Measurements from ENCODE around the gene ICAM1. TPM values are rescaled to one million over a fixed set of nuclear protein-coding genes. Genes with fewer than 3 reads are reported as not detected.
A peak's percentile ranks its signal among the peaks of the same experiment; 100 is the strongest.

Gene ICAM1
- total RNA-seq, 1 experiment from 2014 or later: 2.3 TPM

DNA sequence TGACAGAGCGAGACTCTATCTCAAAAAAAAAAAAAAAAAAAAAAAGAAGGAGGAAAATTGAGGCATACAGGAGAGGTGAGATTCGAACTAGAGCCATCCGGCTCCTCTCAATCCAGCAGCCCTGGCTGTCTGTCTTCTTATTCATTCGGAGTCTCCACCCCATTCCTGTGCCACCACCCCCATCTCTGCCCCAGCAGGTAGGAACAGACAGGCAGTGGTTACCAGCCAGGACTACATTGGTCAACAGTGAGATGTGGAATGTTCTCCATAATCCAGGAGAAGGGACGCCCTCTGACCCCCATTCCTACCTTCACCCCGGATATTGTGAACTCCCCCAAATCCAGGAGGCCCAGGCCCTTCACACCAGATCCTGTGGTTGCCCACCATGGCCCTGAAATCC, 33.2 kb upstream of the ICAM1 start:
- H3K23me2 ChIP-seq (ENCODE audit: insufficient read length, low read depth, low read length, poor library complexity, severe bottlenecking): no peaks in the 10 kb centered on the region
- H3K4me2 ChIP-seq (ENCODE audit: insufficient read depth, insufficient read length, low read length): no peak overlapping the region
- H2BK15ac ChIP-seq (ENCODE audit: low read depth, low read length): no peak overlapping the region
- no peak overlapping the region for H3K23ac ChIP-seq (ENCODE audit: insufficient read length, low read depth, low read length)
- TF ChIP-seq, protein P1, sequence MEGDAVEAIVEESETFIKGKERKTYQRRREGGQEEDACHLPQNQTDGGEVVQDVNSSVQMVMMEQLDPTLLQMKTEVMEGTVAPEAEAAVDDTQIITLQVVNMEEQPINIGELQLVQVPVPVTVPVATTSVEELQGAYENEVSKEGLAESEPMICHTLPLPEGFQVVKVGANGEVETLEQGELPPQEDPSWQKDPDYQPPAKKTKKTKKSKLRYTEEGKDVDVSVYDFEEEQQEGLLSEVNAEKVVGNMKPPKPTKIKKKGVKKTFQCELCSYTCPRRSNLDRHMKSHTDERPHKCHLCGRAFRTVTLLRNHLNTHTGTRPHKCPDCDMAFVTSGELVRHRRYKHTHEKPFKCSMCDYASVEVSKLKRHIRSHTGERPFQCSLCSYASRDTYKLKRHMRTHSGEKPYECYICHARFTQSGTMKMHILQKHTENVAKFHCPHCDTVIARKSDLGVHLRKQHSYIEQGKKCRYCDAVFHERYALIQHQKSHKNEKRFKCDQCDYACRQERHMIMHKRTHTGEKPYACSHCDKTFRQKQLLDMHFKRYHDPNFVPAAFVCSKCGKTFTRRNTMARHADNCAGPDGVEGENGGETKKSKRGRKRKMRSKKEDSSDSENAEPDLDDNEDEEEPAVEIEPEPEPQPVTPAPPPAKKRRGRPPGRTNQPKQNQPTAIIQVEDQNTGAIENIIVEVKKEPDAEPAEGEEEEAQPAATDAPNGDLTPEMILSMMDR (conservative IDR thresholded peaks at IDR 0.05): no peak
- no peak overlapping the region for H3K14ac ChIP-seq (ENCODE audit: insufficient read depth, low read length)
- no peak overlapping the region for H2BK120ac ChIP-seq (ENCODE audit: low read depth, low read length, poor library complexity, severe bottlenecking)
- Mint-ChIP-seq H3K4me3 (no peak overlapping the region), H3K4me1 (peaks cover 4 to 10% of the 10 kb centered on the region in 2 experiments; a peak in 3 of 4 replicates), H3K36me3 (ENCODE audit: insufficient read depth in 1 of 3, low read depth in 3 of 3) (no peaks in the 10 kb centered on the region), H3K9me3 (no peaks in the 10 kb centered on the region; a peak in 1 of 5 replicates), H3K27ac (peak overlapping the region in 1 of 3 experiments; percentile 79; a peak in 1 of 7 replicates), H3K27me3 (ENCODE audit: low read depth) (no peaks in the 10 kb centered on the region)
- DNase-seq: no peak
- H2BK5ac ChIP-seq (ENCODE audit: insufficient read length, low read length): no peak overlapping the region
- no peaks in the 10 kb centered on the region for H3K9me3 ChIP-seq (ENCODE audit: control insufficient read depth, low read depth, low read length)
- no CpG with 5 or more reads among the region's 6 CpGs for WGBS (ENCODE audit: extremely low coverage, insufficient read length, low lambda C conversion rate)
- no peaks in the 10 kb centered on the region for H3K27me3 ChIP-seq (ENCODE audit: insufficient read depth, low read length)
- H3K9ac ChIP-seq (ENCODE audit: extremely low read depth, insufficient read length, low read length): no peak overlapping the region
- H3K4ac ChIP-seq (ENCODE audit: low read depth, low read length): no peak overlapping the region
- H4K5ac ChIP-seq (ENCODE audit: insufficient read length, low read depth, low read length): no peak overlapping the region
- H2AK5ac ChIP-seq (ENCODE audit: insufficient read length, low read length): no peak overlapping the region
- H3K18ac ChIP-seq (ENCODE audit: insufficient read length, low read depth, low read length): no peak overlapping the region
- no peak overlapping the region for H2BK12ac ChIP-seq (ENCODE audit: insufficient read length, low read depth, low read length)
- H4K20me1 ChIP-seq (ENCODE audit: control insufficient read depth, insufficient read depth, insufficient read length): no peaks in the 10 kb centered on the region
- H2AFZ ChIP-seq (ENCODE audit: low read length): no peak overlapping the region
- H3K79me2 ChIP-seq (ENCODE audit: insufficient read depth, low read length): no peaks in the 10 kb centered on the region
- H4K91ac ChIP-seq (ENCODE audit: insufficient read length, low read depth, low read length): no peak overlapping the region
- no peak overlapping the region for H3K27ac ChIP-seq (ENCODE audit: insufficient read length, low read depth, low read length)
- H3T11ph ChIP-seq (ENCODE audit: low read length): no peak overlapping the region
- H2BK20ac ChIP-seq (ENCODE audit: low read depth, low read length, poor library complexity, severe bottlenecking): no peak overlapping the region
- H3K4me1 ChIP-seq (ENCODE audit: insufficient read depth, low read length): no peaks in the 10 kb centered on the region
- H3K79me1 ChIP-seq (ENCODE audit: insufficient read depth, low read depth, low read length, poor library complexity, severe bottlenecking): no peaks in the 10 kb centered on the region
- no peak overlapping the region for H4K8ac ChIP-seq (replicated peaks; ENCODE audit: insufficient read length, low read depth, low read length)
- no peak overlapping the region for H3K56ac ChIP-seq (ENCODE audit: insufficient read length, low read depth, low read length)
